Measurements from ENCODE around the gene ARHGAP44.

GRCh38 chr17:13003927-13004326, 214.6 kb downstream of the ARHGAP44 start:
- TF ChIP-seq ZNF510 (CRISPR knock-in tag; IDR thresholded peaks at IDR 0.05; ENCODE audit: low read depth), result no peak
- TF ChIP-seq ARNT2 (CRISPR knock-in tag; IDR thresholded peaks at IDR 0.05; ENCODE audit: low read depth), result no peak
- no peak for TF ChIP-seq TFDP1 (CRISPR knock-in tag; IDR thresholded peaks at IDR 0.05; ENCODE audit: borderline replicate concordance)
- TF ChIP-seq SIN3A (IDR thresholded peaks at IDR 0.05; ENCODE audit: borderline replicate concordance, low read depth, low read length), result no peak
- TF ChIP-seq ZNF451 (CRISPR knock-in tag; IDR thresholded peaks at IDR 0.05), result no peak
- no peak for TF ChIP-seq CEBPB (IDR thresholded peaks at IDR 0.05; ENCODE audit: borderline replicate concordance, low read depth, low read length)
- TF ChIP-seq SRF (IDR thresholded peaks at IDR 0.05; ENCODE audit: low read depth, low read length), result no peak
- TF ChIP-seq, protein P1, sequence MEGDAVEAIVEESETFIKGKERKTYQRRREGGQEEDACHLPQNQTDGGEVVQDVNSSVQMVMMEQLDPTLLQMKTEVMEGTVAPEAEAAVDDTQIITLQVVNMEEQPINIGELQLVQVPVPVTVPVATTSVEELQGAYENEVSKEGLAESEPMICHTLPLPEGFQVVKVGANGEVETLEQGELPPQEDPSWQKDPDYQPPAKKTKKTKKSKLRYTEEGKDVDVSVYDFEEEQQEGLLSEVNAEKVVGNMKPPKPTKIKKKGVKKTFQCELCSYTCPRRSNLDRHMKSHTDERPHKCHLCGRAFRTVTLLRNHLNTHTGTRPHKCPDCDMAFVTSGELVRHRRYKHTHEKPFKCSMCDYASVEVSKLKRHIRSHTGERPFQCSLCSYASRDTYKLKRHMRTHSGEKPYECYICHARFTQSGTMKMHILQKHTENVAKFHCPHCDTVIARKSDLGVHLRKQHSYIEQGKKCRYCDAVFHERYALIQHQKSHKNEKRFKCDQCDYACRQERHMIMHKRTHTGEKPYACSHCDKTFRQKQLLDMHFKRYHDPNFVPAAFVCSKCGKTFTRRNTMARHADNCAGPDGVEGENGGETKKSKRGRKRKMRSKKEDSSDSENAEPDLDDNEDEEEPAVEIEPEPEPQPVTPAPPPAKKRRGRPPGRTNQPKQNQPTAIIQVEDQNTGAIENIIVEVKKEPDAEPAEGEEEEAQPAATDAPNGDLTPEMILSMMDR (CRISPR knock-in tag; IDR thresholded peaks at IDR 0.05), result no peak
- TF ChIP-seq RNF2 (conservative IDR thresholded peaks at IDR 0.05; ENCODE audit: low read depth), result no peak
- no peak for TF ChIP-seq MYNN (CRISPR knock-in tag; IDR thresholded peaks at IDR 0.05; ENCODE audit: low read depth)
- TF ChIP-seq NR2C2 (CRISPR knock-in tag; IDR thresholded peaks at IDR 0.05; ENCODE audit: borderline replicate concordance), result no peak
- no peak for TF ChIP-seq CBX1 (IDR thresholded peaks at IDR 0.05; ENCODE audit: low read depth)
- no peak for TF ChIP-seq GTF2F1 (IDR thresholded peaks at IDR 0.05; ENCODE audit: low read length)
- TF ChIP-seq MXI1 (IDR thresholded peaks at IDR 0.05; ENCODE audit: borderline replicate concordance, low read depth, low read length), result no peak

All from HepG2 (cell line).